CD4-positive, alpha-beta T cell treated with Interleukin-15 for 4 hours (primary cell): Measurements from ENCODE around the gene VTCN1.
A peak's percentile ranks its signal among the peaks of the same experiment; 100 is the strongest.
"Not testable (repeated sequence)": the region's sequence is repeated elsewhere in the genome, so short reads cannot be mapped to it uniquely, and the experiment has no call there.

Experiments used
- DNase-seq: peaks from one replicate; pipeline ENCODE4 v3.0.0-alpha.2; 2020; ENCODE audit warnings: low spot score

Gene VTCN1

GRCh38 chr1:117123274-117123673, 87.5 kb downstream of the VTCN1 start:
- no peak for DNase-seq

- no peak for DNase-seq
Observed at GRCh38 chr1:117122330-117123025, 88.2 kb downstream of the VTCN1 start.

GRCh38 chr1:117121589-117122329, 89.0 kb downstream of the VTCN1 start, which contains the start of gene TRIM45:
Gene TRIM45, minus strand, starts transcription at chr1:117121749. Its CDS starts 548 bp downstream, at chr1:117121201.
- DNase-seq: peak; percentile 89

DNA sequence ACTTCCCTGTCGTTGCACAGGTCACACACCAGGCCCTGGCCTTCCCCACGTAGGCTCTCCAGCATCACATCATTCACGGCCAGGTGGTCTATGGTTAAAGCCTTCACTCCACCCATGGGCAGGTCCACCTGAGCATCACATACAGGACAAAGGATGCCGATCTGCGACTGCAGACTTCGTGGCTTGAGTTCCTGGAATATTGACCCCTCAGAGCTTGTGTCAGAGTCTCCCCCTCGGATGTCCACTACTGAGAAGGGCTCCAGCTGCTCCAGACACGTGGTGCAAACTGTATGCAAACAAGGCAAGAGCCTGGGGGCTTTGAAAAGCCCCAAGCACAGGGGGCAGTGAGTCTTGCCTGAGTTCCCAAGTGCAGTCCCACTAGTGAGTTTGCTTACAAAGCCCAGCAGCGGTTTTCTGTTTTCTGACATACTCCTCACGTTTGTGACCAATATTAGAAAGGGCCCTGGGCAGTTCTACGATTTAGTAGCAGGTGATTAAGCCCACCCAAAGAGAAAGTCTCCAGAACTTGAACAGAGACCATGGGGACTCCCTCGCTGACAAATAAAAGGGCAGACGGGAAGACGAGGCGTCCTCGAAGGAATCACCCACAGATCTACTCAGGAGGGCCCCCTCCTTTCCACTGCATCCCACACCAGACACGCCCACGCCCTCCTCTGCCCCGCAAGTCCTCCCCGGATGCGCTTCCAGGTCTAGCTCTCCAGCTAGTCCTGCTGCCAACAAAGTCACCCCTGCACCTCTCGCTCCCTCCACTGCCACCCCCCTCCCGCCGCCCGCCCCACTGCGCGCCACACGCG, 89.7 kb downstream of the VTCN1 start:
- no peak for DNase-seq

- DNase-seq: not testable (repeated sequence)
Observed at GRCh38 chr1:117119144-117119543, 91.6 kb downstream of the VTCN1 start.

DNA sequence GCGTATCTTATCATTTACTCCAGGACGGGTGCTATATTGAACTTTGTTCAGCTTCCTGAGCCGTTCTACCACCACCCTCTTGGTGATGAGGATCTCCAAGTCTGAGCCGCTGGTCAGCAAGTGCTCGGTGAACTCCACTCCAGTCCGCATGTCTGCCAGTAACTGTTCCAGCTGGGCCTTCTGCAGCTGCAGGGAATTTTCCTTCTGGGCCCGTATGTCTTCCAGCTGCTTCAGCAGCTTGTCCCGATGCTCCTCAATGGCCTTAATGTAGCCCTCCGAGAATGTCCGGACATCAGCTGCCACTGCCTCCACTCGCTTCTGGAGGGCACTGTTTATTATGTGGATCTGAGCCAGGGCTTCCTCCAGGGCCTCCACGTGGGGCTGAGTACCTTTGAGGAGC, 92.6 kb downstream of the VTCN1 start:
- no peak for DNase-seq

GRCh38 chr1:117117697-117118096, 93.0 kb downstream of the VTCN1 start:
- DNase-seq: no peak

DNA sequence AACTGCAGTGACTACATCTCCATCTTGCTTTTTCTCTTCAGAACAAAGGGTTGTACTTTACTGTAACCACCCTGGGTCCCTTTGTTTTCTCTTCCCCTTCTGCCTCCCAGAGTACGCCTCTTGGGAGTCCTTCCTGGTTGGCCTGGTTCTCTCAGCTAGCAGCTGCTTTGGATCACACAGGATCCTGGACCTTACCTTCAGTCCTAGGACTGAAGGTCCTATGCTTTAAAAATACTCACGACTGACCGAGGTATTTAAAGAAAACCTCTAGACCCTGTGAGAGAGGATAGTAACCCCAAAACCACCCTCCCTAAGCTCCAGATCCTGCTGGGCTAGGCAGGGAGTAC, 94.0 kb downstream of the VTCN1 start:
- DNase-seq: no peak

DNA sequence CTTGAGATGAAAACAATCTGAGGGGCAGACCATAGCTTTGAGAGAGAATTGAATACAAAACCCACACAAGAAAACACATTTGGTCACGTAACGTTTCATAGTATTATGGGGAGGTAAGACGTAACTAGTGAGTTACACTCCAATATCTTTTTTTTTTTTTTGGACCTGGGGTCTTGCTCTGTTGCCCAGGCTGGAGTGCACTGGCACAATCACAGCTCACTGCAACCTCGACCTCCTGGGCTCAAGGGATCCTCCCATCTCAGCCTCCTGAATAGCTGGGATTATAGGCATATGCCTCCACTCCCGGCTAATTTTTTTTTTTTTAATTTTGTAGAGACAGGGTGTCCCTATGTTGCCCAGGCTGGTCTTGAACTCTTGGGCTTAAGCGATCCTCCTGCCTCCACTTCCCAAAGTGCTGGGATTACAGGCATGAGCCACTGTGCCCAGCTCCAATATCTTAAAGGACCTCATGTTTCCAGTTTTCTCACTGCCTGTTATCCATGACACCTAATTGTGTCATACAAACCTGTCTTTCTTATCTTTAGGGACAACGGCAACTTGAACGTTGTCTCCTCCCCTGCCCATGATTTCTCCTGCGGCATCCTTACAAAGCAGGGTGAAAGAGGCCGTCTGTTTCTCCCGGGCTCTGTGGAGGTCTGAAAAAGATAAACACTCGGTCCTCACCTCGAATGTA, 94.5 kb downstream of the VTCN1 start:
- no peak for DNase-seq

DNA sequence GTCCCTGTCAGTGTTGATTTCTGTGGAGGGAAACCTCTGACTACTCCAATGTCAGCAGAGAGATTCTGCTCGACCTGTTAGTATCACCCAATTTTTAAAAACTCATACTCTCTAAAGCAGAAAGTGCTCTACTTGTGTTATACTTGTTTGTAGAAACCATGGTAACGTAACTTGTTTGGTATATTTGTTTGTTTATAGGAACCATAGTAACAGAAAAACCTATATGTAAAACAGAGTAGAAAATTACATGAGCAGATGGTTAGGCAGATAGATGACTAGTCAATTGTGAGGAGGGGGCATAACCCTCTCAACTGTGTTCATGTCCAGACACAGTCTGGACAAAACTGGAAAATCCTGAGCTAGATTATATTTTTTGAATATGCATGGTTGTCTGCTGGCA, 95.8 kb downstream of the VTCN1 start:
- no peak for DNase-seq

GRCh38 chr1:117113199-117113598, 97.5 kb downstream of the VTCN1 start:
- DNase-seq: no peak

- DNase-seq: no peak
Observed at GRCh38 chr1:117112047-117112717, 98.5 kb downstream of the VTCN1 start.

DNA sequence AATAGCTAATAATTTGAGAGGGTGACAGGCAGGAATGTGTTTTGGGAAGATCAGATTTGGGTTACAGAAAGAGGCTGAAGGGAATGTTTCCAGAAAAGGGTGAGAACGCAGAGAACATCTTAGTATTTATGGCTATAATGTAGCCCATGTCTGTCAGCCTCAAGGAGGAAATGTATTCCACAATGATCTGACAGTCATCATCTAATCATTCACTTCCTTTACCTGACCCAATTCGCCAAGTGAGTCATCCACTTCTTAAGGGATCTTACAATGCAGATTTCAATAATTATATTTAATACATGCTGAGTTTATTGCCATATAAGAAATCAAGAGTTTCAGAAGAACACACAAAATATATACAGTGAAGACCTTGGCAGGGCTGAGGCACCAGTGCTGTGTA, 100.0 kb downstream of the VTCN1 start:
- DNase-seq: no peak

DNA sequence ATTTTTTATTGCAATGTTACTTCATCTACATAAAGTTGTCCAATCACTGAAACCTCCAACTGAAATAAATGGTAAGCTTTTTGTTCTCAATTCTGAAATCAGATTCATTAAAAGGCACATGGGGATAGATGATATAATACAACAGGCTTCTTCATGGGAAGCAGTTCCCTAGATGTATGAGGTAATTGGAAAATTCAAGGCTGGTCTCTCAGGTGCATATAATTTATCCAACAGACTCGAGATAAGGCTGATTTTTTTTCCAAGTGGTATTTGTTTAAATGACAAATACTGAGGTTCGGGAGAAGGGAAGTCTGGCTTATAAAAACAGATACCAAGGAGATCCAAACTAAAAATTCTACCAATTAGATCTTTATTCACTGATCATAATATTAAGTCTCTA, 103.4 kb downstream of the VTCN1 start:
- DNase-seq: no peak

- DNase-seq: no peak
Observed at GRCh38 chr1:117106478-117106877, 104.2 kb downstream of the VTCN1 start.

DNA sequence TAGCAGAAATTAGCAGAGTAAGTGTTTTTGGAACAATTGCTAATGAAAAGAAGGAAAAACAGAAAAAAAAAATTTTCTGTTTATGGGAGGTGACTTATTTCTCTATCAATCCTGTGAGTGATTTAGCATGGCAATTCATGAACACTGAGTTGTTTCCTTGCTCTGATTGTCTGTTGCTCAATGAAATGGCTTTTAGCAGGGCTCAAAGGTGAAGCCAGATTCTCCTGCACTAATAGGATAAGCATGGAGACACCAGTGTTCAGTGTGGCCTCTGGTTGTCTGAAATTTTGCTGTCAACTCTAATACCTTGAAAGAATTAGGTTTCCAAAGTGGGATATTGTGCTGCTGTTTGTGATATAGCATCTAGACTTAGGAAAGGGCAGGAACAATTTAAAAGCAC, 105.0 kb downstream of the VTCN1 start:
- no peak for DNase-seq

GRCh38 chr1:117104986-117105385, 105.7 kb downstream of the VTCN1 start:
- DNase-seq: no peak

- not testable (repeated sequence) for DNase-seq
Observed at GRCh38 chr1:117101858-117102257, 108.9 kb downstream of the VTCN1 start.

DNA sequence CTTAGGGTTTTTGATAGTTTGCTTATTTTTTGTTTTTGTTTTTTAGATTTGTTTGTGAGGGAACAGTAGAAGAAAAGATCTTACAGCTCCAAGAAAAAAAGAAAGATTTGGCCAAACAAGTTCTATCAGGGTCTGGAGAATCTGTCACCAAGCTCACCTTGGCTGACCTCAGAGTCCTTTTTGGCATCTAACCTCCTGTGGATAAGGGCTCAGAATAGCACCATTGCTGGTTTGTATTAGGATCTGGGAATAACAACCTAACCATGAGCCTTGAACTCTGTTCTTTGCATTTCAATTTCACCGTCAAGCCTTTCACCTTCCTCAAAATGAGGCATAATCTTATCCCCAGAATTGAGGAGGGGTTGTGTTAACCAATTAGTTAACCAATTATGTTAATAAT, 109.4 kb downstream of the VTCN1 start:
- no peak for DNase-seq

- DNase-seq: no peak
Observed at GRCh38 chr1:117098287-117098890, 112.3 kb downstream of the VTCN1 start.

- DNase-seq: no peak
Observed at GRCh38 chr1:117097443-117097842, 113.3 kb downstream of the VTCN1 start.
